HTERT RPE-1 (cell line): ENCODE data around the gene NPIPA7.
"Not testable (repeated sequence)": the region's sequence is repeated elsewhere in the genome, so short reads cannot be mapped to it uniquely, and the experiment has no call there.

ENCODE experiments used
- in situ Hi-C: fragments of 300-500 bp; cut with MboI; formaldehyde crosslinking; loops from 4 replicates; pipeline ENCODE4 v1.14.3; 2020; ENCODE audit warnings: low sequenced_read_pairs

NPIPA7 gene

DNA sequence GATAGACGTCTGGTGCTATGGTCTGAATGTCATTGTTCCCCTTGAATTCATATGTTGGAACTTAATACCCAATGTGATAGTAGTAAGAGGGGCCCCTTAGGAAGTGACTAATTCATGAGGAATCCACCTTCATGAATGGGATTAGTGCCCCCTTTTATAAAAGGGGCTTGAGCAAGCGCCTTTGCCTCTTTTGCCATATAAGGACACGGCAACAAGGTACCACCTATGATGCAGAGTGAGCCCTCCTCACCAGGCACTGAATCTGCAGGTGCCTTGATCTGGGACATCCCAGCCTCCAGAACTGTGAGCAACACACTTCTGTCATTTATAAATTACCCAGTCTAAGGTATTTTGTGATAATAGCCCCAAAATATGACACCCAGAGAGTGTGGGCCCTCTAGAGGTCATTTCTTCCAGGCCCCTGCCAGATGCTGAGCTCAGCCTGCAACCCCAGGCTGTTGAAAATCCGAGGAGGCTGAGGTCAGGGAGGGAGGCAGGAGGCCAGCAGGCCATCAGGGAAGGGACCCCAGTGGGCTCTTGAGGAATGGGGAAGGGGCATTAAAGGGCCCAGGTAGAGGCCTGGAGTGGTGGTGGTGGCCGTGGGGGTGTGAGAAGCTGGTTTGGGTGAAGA lies 39.1 kb downstream of the NPIPA7 start:
- in situ Hi-C loops, result not testable (repeated sequence)

DNA sequence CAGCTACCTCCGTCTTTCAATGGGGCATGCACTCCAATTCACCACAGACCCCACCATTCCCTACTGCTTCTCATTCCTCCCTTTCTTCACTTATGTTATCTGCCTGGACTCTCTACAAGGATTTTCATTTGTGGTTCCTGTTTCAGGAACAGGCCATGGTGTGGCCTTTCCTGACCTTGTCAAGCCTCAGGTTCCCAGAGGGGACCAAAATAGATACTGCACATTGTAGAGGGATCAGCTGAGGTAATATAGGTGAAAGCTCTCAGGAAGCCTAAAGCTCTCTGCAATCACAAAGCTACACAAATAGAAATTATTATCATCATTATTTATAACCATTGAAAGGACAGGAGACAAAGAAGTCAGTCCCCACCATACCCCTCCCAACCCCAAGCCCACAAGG lies 41.6 kb downstream of the NPIPA7 start:
- in situ Hi-C loops, result not testable (repeated sequence)

GRCh38 chr16:16425146-16425545 lies 46.2 kb downstream of the NPIPA7 start:
- in situ Hi-C loops, result not testable (repeated sequence)

DNA sequence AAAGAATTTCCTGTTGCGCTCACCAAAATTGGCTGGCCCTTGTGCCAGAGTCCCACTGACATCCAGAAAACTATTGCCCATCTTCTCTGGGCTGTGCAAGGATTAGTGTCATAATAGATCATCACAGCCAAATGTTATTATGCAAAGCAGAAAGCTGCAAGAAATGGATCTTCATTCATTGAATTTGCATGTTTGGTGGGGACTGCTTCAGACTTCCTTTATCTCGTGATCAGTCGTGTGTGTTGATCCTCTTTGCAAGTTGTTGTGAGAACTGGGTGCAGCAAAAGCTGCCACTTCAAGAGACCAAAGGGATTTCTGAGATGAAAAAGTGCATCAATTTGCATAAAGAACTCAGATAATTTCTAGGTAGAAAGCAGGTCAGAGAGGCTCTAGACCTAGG lies 52.2 kb downstream of the NPIPA7 start:
- in situ Hi-C loops, result not testable (repeated sequence)

- in situ Hi-C loops, result not testable (repeated sequence)
These were observed 55.8 kb downstream of the NPIPA7 start for GRCh38 chr16:16434711-16435110.

- in situ Hi-C loops, result not testable (repeated sequence)
These were observed 62.5 kb downstream of the NPIPA7 start for GRCh38 chr16:16441401-16441800.
